Coronary artery (tissue), 2 donors: ENCODE data around the gene LSM14B.
"Not testable (repeated sequence)": the region's sequence is repeated elsewhere in the genome, so short reads cannot be mapped to it uniquely, and the experiment has no call there.

Source experiments
- DNase-seq: peaks from one replicate; pipeline ENCODE4 v3.0.0-alpha.2; 2017; ENCODE audit warnings: low spot score
- H3K27ac ChIP-seq, 2 donors: fragments of 200-600 bp; sonication (generic); one replicate each; pipeline ENCODE4 v1.5.1; 2016 to 2019
- H3K4me3 ChIP-seq: fragments of 200-600 bp; sonication (generic); 2 replicates; pipeline ENCODE4 v1.5.1; 2016; ENCODE audit warnings: mild to moderate bottlenecking, moderate library complexity
- TF ChIP-seq, protein P1 (sequence below): fragments of 200-600 bp; sonication (generic); IDR thresholded peaks from one replicate; pipeline ENCODE4 v1.5.1; 2019; ENCODE audit warnings: antibody characterized with exemption

Gene LSM14B

GRCh38 chr20:62121776-62122653, at the start of gene LSM14B:
LSM14B (plus strand) TSS chr20:62122475; CDS start chr20:62122667, 192 bp downstream.
- peak; percentile 98 for DNase-seq
- H3K4me3 ChIP-seq, result peak within 1 kb of the TSS; percentile 99
- H3K27ac ChIP-seq, result peak within 1 kb of the TSS; percentile 99
- TF ChIP-seq, protein P1, sequence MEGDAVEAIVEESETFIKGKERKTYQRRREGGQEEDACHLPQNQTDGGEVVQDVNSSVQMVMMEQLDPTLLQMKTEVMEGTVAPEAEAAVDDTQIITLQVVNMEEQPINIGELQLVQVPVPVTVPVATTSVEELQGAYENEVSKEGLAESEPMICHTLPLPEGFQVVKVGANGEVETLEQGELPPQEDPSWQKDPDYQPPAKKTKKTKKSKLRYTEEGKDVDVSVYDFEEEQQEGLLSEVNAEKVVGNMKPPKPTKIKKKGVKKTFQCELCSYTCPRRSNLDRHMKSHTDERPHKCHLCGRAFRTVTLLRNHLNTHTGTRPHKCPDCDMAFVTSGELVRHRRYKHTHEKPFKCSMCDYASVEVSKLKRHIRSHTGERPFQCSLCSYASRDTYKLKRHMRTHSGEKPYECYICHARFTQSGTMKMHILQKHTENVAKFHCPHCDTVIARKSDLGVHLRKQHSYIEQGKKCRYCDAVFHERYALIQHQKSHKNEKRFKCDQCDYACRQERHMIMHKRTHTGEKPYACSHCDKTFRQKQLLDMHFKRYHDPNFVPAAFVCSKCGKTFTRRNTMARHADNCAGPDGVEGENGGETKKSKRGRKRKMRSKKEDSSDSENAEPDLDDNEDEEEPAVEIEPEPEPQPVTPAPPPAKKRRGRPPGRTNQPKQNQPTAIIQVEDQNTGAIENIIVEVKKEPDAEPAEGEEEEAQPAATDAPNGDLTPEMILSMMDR, result no peak

DNA sequence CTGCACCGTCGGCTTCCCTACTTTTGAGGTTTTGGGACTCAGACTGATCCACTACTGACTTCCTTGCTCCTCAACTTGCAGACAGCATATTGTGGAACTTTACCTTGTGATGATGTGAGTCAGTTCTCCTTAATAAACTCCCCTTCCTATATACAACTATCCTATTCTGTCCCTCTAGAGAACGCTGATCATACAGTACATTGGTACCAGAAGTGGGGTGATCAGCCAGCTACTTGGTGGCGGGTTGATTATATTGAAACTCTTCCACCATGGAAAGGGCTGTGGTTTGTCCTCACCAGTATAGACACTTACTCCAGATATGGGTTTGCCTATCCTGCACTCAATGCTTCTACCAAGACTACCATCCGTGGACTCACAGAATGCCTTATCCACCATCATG, 49.0 kb upstream of the LSM14B start:
- TF ChIP-seq, protein P1, result no peak
- no peak overlapping the region for H3K27ac ChIP-seq
- DNase-seq, result no peak
- H3K4me3 ChIP-seq, result no peak overlapping the region

GRCh38 chr20:62079166-62079565, 43.1 kb upstream of the LSM14B start:
- no peak overlapping the region for H3K27ac ChIP-seq
- H3K4me3 ChIP-seq, result no peak overlapping the region
- DNase-seq, result no peak
- TF ChIP-seq, protein P1, result no peak

DNA sequence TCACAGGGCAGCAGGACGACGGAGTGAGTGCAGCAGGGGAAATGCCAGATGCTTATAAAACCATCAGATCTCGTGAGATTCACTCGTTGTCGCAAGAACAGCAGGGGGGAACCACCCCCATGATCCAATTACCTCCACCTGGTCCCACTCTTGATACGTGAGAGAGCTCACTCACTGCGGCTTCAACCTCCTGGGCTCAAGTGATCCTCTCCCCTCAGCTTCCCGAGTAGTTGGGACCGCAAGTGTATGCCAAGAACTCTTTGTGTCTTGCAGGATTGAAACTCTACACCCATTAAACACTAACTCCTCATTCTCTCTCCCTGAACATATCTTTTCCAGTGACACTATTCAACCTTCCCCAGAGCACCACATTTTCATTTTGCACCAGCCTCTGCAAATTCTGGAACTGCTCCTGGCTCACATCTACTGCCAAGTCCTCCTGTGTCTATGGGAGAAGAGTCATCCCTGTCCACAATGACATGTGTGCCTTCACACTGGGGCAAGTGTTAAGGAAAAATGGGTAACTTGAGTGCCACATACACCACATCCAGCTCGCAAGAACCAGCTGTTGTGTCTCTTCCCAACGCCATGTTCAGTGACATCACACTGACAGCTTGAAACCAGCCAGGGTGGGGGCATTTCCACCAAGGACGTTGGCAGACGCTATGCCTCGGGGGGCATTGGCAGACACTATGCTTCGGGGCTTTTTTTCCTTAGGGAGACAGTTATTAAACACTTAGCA, 41.9 kb upstream of the LSM14B start:
- Histone ChIP-seq H3K4me3 (no peak overlapping the region), H3K27ac (no peak overlapping the region)
- no peak for DNase-seq
- TF ChIP-seq, protein P1, result no peak

DNA sequence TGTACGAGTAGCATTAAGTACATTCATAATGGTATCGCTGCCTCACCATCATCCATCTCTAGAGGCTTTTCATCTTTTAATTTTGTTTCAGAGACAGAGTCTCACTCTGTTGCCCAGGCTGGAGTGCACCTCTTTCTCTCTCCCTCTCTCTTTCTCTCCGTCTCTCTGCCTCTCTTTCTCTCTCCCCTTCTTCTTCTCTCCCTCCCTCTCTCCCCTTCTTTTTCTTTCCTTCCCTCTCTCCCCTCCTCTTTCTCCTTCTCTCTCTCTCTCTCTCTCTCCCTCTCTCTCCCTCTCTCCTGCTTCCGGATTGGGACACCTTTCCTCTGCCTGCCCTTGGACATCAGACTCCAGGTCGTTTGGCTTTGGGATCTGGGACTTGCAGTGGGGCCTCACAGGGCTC, 39.0 kb upstream of the LSM14B start:
- DNase-seq, result no peak
- Histone ChIP-seq H3K4me3 (no peak overlapping the region), H3K27ac (no peak overlapping the region)
- TF ChIP-seq, protein P1, result no peak

DNA sequence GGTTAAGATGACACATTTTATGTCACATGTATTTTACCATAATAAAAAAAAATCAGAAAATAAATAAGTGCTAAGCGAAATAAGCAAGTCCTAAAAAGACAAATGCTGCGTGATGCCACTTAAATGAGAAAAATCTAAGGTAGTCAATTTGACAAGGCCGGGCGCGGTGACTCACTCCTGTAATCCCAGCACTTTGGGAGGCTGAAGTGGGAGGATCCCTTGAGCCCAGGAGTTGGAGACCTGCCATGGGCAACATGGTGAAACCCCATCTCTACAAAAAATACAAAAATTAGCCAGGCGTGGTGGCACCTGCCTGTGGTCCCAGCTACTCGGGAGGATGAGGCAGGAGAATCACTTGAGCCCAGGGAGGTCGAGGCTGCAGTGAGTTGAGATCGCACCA, 38.1 kb upstream of the LSM14B start:
- not testable (repeated sequence) for H3K27ac ChIP-seq, DNase-seq, H3K4me3 ChIP-seq

- TF ChIP-seq, protein P1, result no peak
- DNase-seq, result no peak
- no peak overlapping the region for H3K27ac ChIP-seq
- H3K4me3 ChIP-seq, result no peak overlapping the region
Observed at GRCh38 chr20:62085206-62085605, 37.1 kb upstream of the LSM14B start.
